Cardiac fibroblast (primary cell): ENCODE data around the gene CPAMD8.
"Not testable (repeated sequence)": the region's sequence is repeated elsewhere in the genome, so short reads cannot be mapped to it uniquely, and the experiment has no call there.

Source experiments
- DNase-seq, 2 donors: peaks; one replicate each; pipeline versions ENCODE4 v3.0.0 to v3.0.0-alpha.2; 2010; ENCODE audit warnings: low read depth in 2 of 2
- H3K4me3 ChIP-seq, 2 donors: replicated peaks in 1 of 2; 1 replicate in 1 of 2; 2 replicates in 1 of 2; pipeline ENCODE4 v1.5.1; 2011; ENCODE audit warnings: low read depth in 2 of 2, low read length in 2 of 2, mild to moderate bottlenecking in 2 of 2, moderate library complexity in 1 of 2
- CTCF ChIP-seq: IDR thresholded peaks from one replicate; pipeline ENCODE4 v1.5.1; 2011; ENCODE audit warnings: low read depth, mild to moderate bottlenecking, low read length, inconsistent platforms

CPAMD8 gene

GRCh38 chr19:16942583-16942982, 84.0 kb downstream of the CPAMD8 start:
- no peak overlapping the region for H3K4me3 ChIP-seq
- TF ChIP-seq CTCF: no peak
- no peak for DNase-seq

- no peak for DNase-seq
- TF ChIP-seq CTCF: no peak
These were observed 86.0 kb downstream of the CPAMD8 start for GRCh38 chr19:16940626-16941025.

GRCh38 chr19:16940063-16940462, 86.5 kb downstream of the CPAMD8 start:
- not testable (repeated sequence) for DNase-seq, H3K4me3 ChIP-seq

More at GRCh38 chr19:16940626-16941025, 86.0 kb downstream of the CPAMD8 start:
- H3K4me3 ChIP-seq: no peak overlapping the region

GRCh38 chr19:16938211-16938610, 88.4 kb downstream of the CPAMD8 start:
- TF ChIP-seq CTCF: no peak
- no peak for DNase-seq
- no peak overlapping the region for H3K4me3 ChIP-seq

- DNase-seq, H3K4me3 ChIP-seq: not testable (repeated sequence)
These were observed 88.8 kb downstream of the CPAMD8 start for GRCh38 chr19:16937796-16938195.

GRCh38 chr19:16936901-16937300, 89.7 kb downstream of the CPAMD8 start:
- no peak for TF ChIP-seq CTCF
- no peak overlapping the region for H3K4me3 ChIP-seq
- DNase-seq: no peak

- no peak for TF ChIP-seq CTCF
- DNase-seq: no peak
- no peak overlapping the region for H3K4me3 ChIP-seq
These were observed 92.1 kb downstream of the CPAMD8 start for GRCh38 chr19:16934489-16934888.

GRCh38 chr19:16931306-16931705, 95.3 kb downstream of the CPAMD8 start:
- TF ChIP-seq CTCF: no peak
- DNase-seq: no peak
- no peak overlapping the region for H3K4me3 ChIP-seq
